NOMO-1 treated with dmso at 0.1 percent for 144 hours (cell line): ENCODE data around the gene BCAS1.
A peak's percentile ranks its signal among the peaks of the same experiment; 100 is the strongest.

Experiments
- DNase-seq: peaks from one replicate; lab custom pipeline; 2025; ENCODE audit not compliant: unreplicated experiment; lab: John Stamatoyannopoulos, UW

BCAS1 gene

DNA sequence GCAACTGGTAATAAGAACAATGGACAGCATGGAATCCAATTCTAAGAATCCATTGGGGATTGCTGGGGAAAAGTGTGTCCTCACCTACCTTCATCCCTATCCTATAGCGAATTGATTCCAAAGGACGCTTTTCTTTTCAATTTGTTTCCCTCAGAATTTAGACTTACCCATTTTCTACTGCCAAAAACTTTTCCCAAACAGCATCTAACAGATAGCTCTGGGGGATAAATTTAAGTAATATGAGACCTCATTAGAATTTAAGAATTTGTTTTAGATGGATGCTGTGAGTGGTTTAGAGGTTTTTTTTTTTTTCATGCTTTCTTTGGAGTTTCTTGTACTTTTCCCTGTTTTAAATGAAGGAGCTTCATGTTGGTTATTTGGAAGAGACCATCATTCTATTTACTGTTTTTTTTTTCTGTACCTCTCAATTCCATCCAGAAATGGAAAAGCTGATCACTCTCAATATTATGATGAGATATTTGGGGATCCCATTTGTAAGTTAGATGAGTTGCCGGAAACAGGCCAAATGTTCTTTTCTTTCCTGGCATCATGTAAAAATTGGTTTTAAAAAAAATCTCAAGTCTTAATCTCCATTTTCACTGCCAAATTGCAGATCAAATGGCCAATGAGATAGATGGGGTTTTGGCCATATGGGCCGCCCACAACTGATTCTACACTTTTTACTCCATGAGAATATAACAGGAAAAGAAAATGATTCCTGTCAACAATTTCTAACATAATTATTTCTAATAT lies 105.7 kb downstream of the BCAS1 start:
- DNase-seq: no peak

DNA sequence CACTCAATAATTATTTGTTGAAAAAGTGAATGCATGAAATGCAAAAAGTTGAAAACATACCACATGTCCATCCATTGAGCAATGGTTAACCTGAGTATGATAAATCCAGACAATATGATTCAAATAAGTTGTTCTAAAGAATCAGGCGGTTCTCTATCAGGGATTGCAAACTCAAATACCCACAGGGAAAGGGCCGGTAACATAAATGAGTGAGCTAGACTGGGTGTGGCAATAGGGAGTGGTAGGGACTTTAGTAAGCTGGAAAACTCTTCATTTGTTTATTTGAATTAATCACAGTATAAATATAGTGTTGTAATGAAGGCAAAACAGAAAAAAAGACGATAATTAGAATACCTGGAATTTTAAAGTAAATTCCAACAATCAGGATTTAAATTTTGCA lies 106.3 kb downstream of the BCAS1 start:
- no peak for DNase-seq

DNA sequence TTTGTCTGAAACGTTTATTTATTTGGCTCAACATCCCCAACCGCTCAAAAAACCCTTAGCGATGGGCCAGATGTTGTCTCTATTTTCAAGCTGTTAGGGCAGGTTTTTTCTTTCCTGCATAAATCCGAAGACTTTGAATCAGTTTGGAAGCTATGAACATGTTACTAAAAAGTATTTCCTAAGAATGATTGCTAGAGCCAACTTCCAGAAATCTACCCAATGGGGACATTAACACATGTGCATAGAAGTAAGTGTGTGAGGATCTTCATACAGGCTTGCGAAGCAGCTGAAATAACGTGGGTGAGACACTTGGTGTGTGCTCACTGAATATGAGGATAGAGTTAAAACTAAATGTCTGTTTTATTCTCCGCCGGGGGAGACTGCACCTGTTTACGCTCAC lies 106.8 kb downstream of the BCAS1 start:
- no peak for DNase-seq

DNA sequence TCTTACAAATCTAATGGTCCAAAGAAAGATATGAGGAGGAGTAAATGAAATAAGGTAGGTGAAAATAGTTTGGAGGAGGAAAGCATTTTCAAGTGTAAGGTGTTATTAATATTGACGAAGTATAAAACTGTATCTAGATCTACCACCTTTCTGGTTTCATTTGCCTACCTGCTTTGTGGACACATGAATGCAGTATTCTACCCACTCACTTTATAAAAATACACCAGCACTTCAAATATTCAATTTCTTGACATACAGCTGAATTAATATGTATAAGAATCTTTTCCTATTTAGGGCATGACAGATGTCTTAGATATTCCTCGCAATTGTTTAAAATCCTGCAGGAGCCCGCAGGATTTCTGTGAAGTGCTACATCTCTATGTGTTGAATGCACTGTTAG lies 108.0 kb downstream of the BCAS1 start:
- DNase-seq: no peak

DNA sequence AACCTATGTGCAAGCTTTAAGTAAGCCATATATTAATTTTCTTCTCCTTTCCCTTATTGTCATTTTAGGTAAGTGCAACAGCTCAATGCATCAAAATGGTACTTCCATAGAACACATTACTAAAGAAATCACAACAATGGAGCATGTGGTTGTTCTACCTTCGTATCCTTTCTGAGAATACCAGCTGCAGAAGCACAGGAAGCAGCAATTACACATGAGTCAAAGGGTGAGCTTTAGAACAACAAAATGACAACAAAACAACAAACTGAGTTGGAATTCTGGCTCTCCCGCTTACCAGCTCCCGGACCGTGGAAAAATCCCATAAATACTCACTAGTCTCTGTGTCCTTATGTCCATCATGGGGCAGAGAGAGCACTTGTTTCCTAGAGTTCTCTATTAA lies 108.9 kb downstream of the BCAS1 start:
- no peak for DNase-seq

DNA sequence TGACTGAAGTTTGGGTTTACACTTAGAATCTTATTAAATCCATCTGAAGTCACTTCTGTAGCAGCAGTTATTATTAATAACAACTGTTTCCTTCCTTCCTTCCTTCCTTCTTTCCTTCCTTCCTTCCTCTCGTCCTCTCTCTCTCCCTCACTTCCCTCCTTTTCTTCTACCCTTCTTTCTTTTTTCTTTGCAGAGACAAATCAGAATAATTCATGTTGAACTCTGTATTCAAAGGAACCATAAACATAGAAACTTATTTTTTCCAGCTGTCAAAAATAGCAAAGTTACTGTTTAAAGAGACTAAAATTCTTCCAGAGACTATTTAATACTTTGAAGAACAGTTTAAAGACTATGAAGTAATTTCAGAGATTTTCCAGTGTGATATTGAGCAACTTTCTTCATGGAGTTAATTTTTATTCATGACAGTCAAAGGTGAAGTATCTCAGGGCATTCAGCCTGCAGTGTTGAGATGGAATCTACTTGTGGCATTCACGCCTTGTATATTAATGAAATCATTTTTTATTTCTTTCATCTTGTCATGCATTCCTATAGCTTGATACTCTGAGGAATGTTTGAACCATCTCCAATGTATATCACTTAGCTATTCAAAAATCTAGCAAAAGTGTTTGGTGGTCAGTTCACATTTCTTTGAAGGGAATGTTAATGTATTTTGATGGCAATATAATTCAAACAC lies 109.7 kb downstream of the BCAS1 start:
- DNase-seq: no peak

DNA sequence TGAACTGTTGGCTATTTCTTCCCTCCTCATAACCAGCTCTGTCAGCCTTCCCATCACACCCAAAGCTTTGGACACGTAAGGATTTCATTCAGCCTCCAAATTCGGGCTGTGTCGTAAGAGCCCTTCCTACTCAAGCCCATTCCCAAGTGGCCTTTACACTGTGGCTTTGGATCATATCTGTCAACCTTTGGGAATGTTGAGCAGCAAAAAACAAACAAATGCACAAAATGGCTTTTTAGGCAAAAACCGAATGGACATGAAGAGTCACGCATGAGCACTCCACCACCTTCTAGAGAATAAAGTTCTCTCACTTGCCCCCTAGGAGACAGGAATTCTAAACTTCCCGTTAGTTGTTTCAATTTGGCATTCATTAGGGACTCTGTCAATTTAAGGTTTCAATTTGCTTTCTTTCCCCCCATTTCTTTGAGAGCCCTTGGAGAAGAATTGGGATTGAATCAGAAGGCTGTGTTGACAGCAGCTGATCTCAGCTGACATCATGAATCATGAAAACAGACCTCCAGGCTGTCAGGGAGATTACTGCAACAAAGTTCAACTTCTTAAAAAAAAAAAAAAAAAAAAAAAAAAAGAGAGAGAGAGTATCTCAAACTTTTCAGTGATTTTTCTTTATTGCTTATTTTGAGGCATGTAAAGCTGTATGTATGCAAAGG lies 110.3 kb downstream of the BCAS1 start:
- DNase-seq: no peak

DNA sequence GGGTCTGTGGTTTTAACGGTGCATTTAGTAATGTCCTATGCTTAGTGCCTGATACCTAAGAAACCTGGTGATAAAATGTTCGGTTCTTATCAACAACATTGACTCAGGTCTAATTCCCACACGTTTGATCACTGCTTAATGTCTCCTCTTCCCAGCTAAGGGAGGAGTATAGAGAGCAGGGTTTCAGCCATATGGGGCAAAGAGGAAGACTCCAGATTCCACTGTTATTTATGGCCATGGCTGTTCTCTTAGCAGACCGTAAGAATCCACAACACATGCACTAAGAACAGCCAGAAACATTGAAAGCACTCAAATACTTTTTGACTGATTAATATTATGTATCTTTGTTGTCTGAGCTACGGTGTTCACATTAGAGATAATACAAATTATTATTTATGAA lies 112.1 kb downstream of the BCAS1 start:
- DNase-seq: no peak

DNA sequence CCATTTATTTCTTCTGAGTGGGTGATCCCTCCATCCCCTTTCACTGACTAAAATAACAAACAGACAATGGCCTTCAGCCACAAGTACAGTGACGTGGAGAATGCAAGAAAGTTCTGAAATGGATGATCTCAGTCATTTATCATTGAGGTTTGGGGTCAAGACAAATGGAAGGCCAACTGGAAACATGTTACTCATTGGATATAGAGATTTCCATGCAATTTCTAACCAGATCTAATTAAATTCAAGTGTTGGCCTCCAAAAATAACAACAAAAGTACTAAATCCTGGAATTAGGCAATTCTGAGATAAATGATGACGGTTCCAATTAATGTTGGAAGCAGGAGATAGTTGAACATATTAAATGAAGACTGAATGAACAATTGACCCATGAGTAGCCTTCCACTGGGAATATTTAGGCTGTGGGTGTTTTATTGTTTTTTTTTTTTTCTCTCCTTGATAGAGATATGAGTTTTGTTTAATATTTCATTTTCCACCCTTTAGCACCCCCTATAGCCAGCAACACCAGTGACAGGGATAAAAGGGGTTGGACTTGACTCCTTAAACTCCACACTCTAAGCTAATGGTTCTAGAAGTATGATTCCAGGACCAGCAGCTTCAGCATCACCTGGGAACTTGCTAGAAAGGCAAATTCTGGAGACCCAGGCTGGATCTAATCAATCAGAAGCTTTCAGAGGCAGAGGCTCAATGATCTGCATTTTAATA lies 112.8 kb downstream of the BCAS1 start:
- no peak for DNase-seq

DNA sequence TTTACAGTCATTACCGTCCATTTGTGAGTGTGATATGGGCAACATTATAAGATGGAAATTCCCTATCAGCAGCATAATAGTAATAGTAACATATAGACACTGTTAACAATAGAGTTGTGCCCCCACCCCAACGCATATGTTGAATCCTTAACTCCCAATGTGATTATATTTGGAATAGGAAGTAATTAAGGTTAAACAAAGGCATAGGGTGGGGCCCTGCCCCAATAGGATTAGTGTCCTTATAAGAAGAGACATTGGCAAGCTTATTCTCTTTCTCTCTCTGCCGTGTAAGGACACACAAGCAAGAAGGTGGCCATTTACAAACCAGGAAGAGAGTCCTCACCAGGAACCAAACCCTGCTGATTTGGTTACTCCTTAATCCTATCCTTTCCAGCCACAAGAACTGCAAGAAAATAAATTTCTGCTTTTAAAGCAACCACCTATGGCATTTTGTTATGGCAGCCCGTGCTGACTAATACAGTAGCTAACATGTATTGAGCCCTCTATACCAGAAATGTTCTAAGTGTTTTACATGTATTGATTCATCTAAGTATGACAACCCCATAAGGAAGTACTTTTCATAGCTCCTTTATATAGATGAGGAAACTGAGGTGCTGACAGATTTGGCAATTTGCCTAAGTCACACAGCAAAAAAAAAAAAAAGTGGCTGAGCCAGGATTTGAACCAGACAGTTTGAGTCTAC lies 114.2 kb downstream of the BCAS1 start:
- no peak for DNase-seq

DNA sequence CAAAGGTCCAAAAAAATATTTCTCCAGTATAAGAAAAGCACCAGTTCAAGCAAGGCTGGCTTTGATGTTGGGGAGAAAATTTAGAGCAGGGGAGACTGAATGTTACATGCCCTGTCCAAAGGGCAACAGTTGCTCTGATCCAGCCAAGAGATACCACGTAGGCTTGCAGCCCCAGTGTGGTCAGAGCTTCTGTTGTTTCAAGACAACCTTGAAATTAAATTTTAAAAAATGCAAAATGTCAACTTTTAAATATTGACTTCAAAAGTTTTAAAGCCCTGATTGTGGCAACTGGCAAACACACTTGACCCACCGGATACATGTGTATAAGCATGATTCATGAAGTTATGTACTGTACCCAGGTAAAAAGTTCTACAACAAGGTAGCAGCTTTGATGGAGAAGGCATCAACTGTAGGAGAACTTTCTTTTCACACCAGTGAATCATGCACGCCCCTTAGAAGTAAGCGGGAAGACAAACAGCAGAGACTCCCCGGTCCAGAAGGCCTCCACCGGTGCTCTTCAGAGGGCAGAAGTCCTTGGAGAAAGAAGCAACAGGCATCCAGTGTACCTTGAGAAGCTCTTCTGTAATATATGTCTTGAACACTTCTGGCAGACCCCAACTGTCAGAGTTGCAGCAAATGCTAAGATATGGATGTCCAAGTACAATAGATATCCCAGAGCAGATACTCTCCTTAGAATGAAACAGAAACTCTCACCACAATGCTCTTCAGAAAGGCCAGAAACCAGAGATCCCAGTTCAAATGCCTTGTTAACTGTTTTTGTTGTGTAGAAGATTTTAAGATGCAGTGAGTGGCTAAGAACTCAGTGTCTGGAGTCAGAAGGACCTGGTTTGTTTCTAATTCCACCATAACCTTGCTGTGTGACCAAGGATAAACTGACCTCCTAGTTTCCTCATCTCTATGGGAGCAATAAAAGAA lies 115.4 kb downstream of the BCAS1 start:
- DNase-seq: no peak

DNA sequence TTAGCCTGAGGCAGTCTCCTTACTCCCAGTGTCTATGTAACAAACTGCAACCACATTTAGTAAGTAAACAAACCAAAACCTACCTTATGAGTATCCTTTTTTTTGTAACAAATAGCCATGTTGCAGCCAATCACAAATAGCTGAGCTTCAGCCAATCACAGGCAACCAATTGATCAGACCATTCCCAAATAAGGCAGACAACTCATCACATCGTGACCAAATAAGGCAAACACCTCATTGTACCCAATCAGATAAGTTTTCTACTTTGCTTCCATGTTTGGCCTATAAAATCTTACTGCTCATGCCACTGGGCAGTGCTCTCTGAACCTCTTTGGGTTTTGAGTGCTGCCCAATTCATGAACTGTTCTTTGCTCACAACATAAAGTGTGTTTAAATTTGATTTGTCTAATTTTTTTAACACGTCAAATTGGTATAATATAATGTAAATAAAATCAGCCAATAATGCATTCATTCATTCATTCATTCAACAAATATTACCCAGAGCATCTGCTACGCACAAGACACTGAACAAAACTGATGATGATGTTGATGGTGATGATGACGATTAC lies 117.8 kb downstream of the BCAS1 start:
- DNase-seq: no peak

DNA sequence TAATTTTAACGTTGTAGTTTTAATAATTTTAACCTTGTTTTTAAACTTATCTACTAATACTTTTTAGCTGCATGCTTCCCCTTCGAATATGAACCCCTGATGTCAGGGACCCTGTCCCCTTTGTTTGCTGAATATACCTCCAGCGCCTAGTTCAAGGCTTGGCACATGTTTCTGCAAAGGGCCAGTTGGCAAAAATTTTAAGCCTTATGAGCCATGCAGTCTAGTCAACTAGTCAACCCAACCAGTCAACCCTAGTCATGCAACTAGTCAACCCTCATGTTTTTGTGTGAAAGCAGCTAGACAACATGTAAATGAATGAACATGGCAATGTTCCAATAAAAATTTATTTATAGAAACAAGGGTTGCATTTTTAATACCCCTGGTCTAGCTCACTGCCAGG lies 119.8 kb downstream of the BCAS1 start:
- DNase-seq: no peak

DNA sequence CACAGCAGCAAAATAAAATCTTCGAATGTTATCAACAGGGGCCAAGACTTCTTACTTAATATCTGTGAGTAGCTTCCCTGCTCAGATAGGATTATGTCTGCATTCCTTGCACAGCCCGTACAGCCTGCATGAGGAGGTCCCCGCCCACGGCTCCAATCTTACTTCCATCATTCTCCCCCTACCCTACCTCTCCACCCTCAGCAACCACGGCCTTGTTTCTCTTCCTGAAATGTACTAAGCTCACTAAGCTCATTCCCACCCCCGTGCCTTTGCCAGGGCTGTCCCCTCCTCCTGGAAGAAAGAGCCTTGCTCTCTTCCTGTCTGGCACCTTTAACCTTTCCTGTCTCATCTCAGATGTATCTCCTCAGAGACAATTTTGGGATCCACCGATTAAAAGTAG lies 120.4 kb downstream of the BCAS1 start:
- DNase-seq: no peak

DNA sequence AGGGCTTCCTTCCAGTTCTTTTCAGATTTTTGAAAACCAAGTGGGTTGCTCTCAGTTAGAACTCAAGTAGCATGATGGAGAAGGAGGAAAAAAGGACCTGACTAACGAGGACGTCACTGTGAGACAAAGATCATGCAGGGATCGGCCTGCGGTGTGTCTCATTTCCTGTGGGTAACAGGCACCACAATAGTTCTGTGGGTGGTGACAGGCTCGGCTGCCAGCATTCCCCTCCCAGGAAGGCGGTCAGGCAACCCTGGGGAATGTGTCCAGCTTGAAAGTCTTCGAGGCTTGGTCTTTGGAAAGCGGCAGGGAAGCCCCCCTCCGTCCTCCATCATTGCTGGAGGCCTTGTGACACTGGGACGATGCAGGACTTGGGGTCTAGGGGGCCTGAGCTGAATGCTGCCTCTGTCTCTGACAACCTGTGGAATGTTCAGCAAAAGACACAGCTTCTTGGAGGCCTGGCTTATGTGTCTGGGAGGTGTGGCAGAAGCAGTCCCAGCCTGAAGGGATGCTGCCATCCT lies 121.0 kb downstream of the BCAS1 start:
- DNase-seq: peak; percentile 34

DNA sequence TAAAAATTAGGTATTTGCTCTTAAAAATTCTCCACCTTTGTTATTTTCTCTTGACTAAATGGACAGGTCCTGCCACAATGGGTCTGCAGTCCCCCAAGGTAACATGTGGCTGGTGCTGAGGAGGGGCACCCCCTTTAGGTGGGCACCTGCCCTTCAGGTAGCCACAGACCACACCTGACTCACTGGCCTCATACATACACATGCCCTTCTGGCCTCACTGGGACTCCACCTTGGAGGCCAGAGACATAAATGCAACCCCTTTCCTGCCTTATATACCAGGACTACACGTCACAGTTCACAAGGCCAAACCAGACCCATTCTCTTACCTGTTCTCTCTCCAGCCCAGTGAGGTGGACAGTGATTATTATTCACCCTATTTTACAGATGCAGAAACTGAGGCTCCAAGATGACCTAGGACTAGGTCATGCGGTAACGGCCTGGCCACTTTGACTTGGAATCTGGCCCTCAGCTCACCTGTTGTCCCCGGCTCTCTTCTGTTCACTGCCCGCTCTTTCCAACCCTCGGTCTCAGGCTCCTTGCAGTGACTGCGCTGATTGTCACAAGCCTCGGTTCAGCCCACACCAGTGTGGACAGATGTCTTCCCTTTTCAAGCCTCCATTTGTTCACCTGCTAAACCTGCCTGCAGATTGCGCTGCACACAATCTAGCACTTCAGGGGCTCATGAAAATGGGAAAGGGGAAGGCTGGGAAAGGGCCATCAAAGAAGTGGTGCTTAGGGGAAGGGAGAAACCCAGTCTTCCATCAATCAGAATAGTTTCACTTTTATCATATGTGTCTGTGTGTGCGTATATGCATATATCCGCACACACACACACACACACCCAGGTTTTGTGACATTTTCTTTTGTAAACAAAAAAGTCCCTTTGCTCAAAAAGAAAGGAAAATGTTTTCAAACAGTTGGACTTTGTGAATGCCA lies 121.7 kb downstream of the BCAS1 start:
- no peak for DNase-seq

DNA sequence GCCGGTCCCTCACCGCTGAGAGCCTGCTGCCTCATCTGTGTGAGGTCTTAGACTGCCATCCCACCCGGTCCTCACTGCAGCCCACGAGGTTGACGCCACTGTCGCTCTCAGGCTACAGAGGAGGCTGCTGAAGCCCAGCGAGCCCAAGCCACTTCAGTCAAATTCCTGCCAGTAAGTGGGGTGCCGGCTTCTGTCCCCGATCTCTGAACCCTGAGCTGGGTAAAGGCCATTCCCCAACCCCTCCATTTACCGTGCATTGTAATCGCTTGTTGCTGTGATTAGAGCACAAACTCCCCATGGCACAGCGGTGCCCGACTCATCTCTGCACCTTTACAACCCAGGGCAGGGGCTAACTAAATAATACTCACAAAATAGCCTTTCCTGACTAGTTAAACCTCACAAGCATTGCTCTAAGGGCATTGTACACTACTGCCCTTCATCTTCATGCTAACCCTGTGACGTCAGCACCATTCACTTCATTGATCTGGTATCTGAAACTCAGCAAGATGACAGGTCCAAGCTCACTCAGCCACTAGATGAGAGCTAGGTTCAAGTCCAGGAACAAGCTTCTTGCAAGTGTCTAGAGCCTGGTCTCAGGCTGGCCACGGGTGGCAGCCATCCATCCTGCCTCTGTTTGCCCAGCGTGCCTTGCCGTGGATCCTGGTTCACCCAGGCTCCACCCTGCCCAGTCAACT lies 122.7 kb downstream of the BCAS1 start:
- no peak for DNase-seq

DNA sequence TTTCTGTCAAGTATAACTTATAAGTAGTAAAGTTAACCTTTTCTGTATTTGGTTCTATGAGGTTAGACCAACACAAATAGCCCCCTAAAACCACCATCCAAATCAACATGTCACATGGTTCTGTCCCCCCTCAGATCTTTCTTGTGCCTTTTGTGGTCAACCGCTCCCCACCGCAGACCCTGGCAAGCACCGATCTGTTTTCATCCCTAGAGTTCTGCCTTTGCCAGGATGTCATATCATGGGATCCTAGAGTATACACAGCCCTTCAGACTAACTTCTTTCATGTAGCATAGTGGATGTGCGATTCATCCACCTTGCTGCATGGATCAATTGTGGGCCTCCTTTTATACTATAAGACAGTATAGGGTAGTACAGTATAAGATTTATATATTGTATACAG lies 124.3 kb downstream of the BCAS1 start:
- DNase-seq: no peak
